Prostate gland (tissue), 2 donors: ENCODE results near the gene SLC1A2.

Experiments used
- POLR2A ChIP-seq: fragments of 450-650 bp; IDR thresholded peaks from one replicate; pipeline ENCODE4 v1.6.1; 2016; ENCODE audit warnings: antibody characterized with exemption, mild to moderate bottlenecking
- POLR2AphosphoS5 ChIP-seq: sonication (generic); formaldehyde crosslinking; IDR thresholded peaks from one replicate; pipeline ENCODE4 v1.6.1; 2017; ENCODE audit warnings: antibody characterized with exemption
- TF ChIP-seq, protein P1 (sequence below), 4 experiments: fragments of 200-600 bp in 2 of 4; fragments of 450-650 bp in 2 of 4; sonication (generic) in 2 of 4; IDR thresholded peaks; 1 replicate in 3 of 4; 2 replicates in 1 of 4; pipeline ENCODE4 v1.5.1; 2016 to 2019; ENCODE audit warnings: antibody characterized with exemption in 4 of 4, mild to moderate bottlenecking in 2 of 4, moderate library complexity in 2 of 4

- TF ChIP-seq POLR2A (no peak), POLR2AphosphoS5 (no peak)
- TF ChIP-seq, protein P1, sequence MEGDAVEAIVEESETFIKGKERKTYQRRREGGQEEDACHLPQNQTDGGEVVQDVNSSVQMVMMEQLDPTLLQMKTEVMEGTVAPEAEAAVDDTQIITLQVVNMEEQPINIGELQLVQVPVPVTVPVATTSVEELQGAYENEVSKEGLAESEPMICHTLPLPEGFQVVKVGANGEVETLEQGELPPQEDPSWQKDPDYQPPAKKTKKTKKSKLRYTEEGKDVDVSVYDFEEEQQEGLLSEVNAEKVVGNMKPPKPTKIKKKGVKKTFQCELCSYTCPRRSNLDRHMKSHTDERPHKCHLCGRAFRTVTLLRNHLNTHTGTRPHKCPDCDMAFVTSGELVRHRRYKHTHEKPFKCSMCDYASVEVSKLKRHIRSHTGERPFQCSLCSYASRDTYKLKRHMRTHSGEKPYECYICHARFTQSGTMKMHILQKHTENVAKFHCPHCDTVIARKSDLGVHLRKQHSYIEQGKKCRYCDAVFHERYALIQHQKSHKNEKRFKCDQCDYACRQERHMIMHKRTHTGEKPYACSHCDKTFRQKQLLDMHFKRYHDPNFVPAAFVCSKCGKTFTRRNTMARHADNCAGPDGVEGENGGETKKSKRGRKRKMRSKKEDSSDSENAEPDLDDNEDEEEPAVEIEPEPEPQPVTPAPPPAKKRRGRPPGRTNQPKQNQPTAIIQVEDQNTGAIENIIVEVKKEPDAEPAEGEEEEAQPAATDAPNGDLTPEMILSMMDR (IDR thresholded peaks at IDR 0.05): no peak
Measured at GRCh38 chr11:35313066-35313759, 106.1 kb downstream of the SLC1A2 start.
